Psoas muscle (tissue), 8 donors: ENCODE measurements around the gene LAMA3. TPM values are rescaled to one million over a fixed set of nuclear protein-coding genes. Genes with fewer than 3 reads are reported as not detected.

Experiments used
- ATAC-seq, 4 donors: fragments of 200-7000 bp; cut with Tn5 transposase; one replicate each; pipeline ENCODE4 v1.9.1; 2020; ENCODE audit warnings: moderate library complexity in 3 of 4, mild to moderate bottlenecking in 2 of 4
- DNase-seq, 2 donors: peaks; one replicate each; pipeline ENCODE4 v3.0.0-alpha.2; 2020
- H3K27ac ChIP-seq: fragments of 200-600 bp; one replicate; pipeline ENCODE4 v1.8.0; 2022
- H3K27me3 ChIP-seq, 3 donors: fragments of 200-600 bp in 1 of 3; one replicate each; pipeline versions ENCODE4 v1.6.1 to v1.8.0; 2013 to 2022; ENCODE audit warnings: low read length in 2 of 3, mild to moderate bottlenecking in 2 of 3, moderate library complexity in 1 of 3; ENCODE audit not compliant: insufficient read depth in 3 of 3
- H3K36me3 ChIP-seq, 2 donors: fragments of 200-600 bp in 1 of 2; one replicate each; pipeline versions ENCODE4 v1.6.1 to v1.8.0; 2013 to 2022; ENCODE audit warnings: low read depth in 1 of 2, mild to moderate bottlenecking in 1 of 2, moderate library complexity in 1 of 2; ENCODE audit not compliant: insufficient read depth in 1 of 2
- H3K4me1 ChIP-seq: fragments of 200-600 bp; one replicate; pipeline ENCODE4 v1.8.0; 2022
- H3K4me3 ChIP-seq: fragments of 200-600 bp; one replicate; pipeline ENCODE4 v1.8.0; 2022; ENCODE audit warnings: mild to moderate bottlenecking
- H3K9me3 ChIP-seq: fragments of 200-600 bp; one replicate; pipeline ENCODE4 v1.8.0; 2022
- CTCF ChIP-seq: fragments of 200-600 bp; IDR thresholded peaks from one replicate; pipeline ENCODE4 v1.8.0; 2022; ENCODE audit warnings: antibody characterized with exemption
- WGBS, 3 donors: extraction: QIAGEN DNeasy Blood & Tissue Kit; methylation state at CpG; one replicate each; pipeline versions ENCODE4 v1.1.6 to v1.1.7; 2013; 5-methylcytosine and 5-hydroxymethylcytosine counted together
- intact Hi-C, 2 donors: fragments of 100-400 bp; cut with DNase I; formaldehyde crosslinking; loops; one replicate each; pipeline versions ENCODE4 v1.11.0 to v1.14.2; 2022
- polyA plus RNA-seq, 3 donors: library from polyadenylated mRNA; stranded (reverse); fragments of 200-250 nt; gene quantifications; one replicate each; pipeline ENCODE4 v1.2.3, GENCODE V29; 2013
- total RNA-seq, 4 donors: library from RNA; stranded (reverse); fragmentation: NEBNext Ultra II Directional in 2 of 4; extraction: Animal tissue kit (Norgen Biotek cat#: 25700) in 2 of 4; gene quantifications; one replicate each; pipeline versions ENCODE4 v1.2.1 to v1.2.4, GENCODE V29; 2021 to 2023
- donor health status: healthy with polysubstance abuse.
- donor health status: DM: no; HTN: no; CAD: no; lungs with moderate emphysema.
- donor health status: Bipolar disorder and iron deficiency.
- donor health status: healthy.
- donor health status: DM: yes; HTN: yes; CAD: no.
- donor health status: DM: no; HTN: no; CAD: no.
- donor health status: DM: no; HTN: no; CAD: no.
- donor health status: DM: yes; HTN: yes; CAD: no.

The LAMA3 gene
- total and polyA plus RNA-seq, 7 donors, result 0.49 to 4.2 (median 1.8) TPM

GRCh38 chr18:23725351-23725750 is 36.1 kb downstream of the LAMA3 start:
- no peak overlapping the region for H3K4me3 ChIP-seq
- no peaks in the 10 kb centered on the region for H3K4me1 ChIP-seq
- TF ChIP-seq CTCF, result no peak
- H3K9me3 ChIP-seq, result no peaks in the 10 kb centered on the region
- DNase-seq (no peak), ATAC-seq (no peak)
- intact Hi-C loops, result loop anchor here in 1 of 2 donors (10.0 kb wide), 1 partner anchor 59 kb away; no protein-coding TSS in a partner anchor
- no peaks in the 10 kb centered on the region for H3K36me3 ChIP-seq
- H3K27me3 ChIP-seq, result no peaks in the 10 kb centered on the region
- 64 to 85% (median 70%) methylated on average over 6 of the region's 6 CpGs for WGBS, 3 donors
- no peak overlapping the region for H3K27ac ChIP-seq

GRCh38 chr18:23725827-23726661 is 36.8 kb downstream of the LAMA3 start:
- 85 to 90% (median 90%) methylated on average over 7 of the region's 7 CpGs for WGBS, 3 donors

GRCh38 chr18:23727707-23728493 is 38.6 kb downstream of the LAMA3 start:
- Histone ChIP-seq H3K9me3 (no peaks in the 10 kb centered on the region), H3K4me1 (no peaks in the 10 kb centered on the region), H3K27me3 (no peaks in the 10 kb centered on the region), H3K4me3 (no peak overlapping the region), H3K27ac (no peak overlapping the region), H3K36me3 (no peaks in the 10 kb centered on the region)
- WGBS, 3 donors, result 93 to 95% (median 94%) methylated on average over 6 of the region's 6 CpGs
- no peak for TF ChIP-seq CTCF
- DNase-seq (no peak), ATAC-seq (no peak)
- intact Hi-C loops, result loop anchor here in 1 of 2 donors (10.0 kb wide), 1 partner anchor 57 kb away; no protein-coding TSS in a partner anchor

More at GRCh38 chr18:23725827-23726661, 36.8 kb downstream of the LAMA3 start:
- H3K4me1 ChIP-seq, result no peaks in the 10 kb centered on the region
- no peak overlapping the region for H3K4me3 ChIP-seq
- H3K27ac ChIP-seq, result no peak overlapping the region
- H3K9me3 ChIP-seq, result no peaks in the 10 kb centered on the region
- DNase-seq, result no peak
- intact Hi-C loops, result loop anchor here in 1 of 2 donors (10.0 kb wide), 1 partner anchor 59 kb away; no protein-coding TSS in a partner anchor
- TF ChIP-seq CTCF, result no peak
- H3K27me3 ChIP-seq, result no peaks in the 10 kb centered on the region
- ATAC-seq, result no peak
- no peaks in the 10 kb centered on the region for H3K36me3 ChIP-seq

GRCh38 chr18:23730857-23731256 is 41.6 kb downstream of the LAMA3 start:
- intact Hi-C loops, result no loop called here
- Histone ChIP-seq H3K4me1 (no peaks in the 10 kb centered on the region), H3K27ac (no peak overlapping the region)

More at GRCh38 chr18:23730857-23731256, 41.6 kb downstream of the LAMA3 start:
- H3K4me3 ChIP-seq, result no peak overlapping the region
- 59 to 65% (median 65%) methylated on average over 2 of the region's 2 CpGs for WGBS, 3 donors
- ATAC-seq (no peak), DNase-seq (no peak)
- TF ChIP-seq CTCF, result no peak
- H3K9me3 ChIP-seq, result no peaks in the 10 kb centered on the region
- H3K36me3 ChIP-seq, result no peaks in the 10 kb centered on the region
- H3K27me3 ChIP-seq, result peaks cover 0 to 1% (median 0%) of the 10 kb centered on the region in 3 donors
